NCI-H82 treated with DMSO at 0.1 percent for 48 hours (cell line): ENCODE data around the gene NT5DC2.

Source experiments
- DNase-seq: peaks from one replicate; lab custom pipeline; 2025; ENCODE audit not compliant: unreplicated experiment; lab: John Stamatoyannopoulos, UW

NT5DC2 gene

GRCh38 chr3:52533623-52534280 lies at the start of gene NT5DC2:
TSS of gene NT5DC2 (minus strand) at chr3:52533857. CDS start at chr3:52533737, 120 bp downstream.
- no peak for DNase-seq

GRCh38 chr3:52574056-52574965 lies 40.7 kb upstream of the NT5DC2 start:
- no peak for DNase-seq

- DNase-seq, result no peak
Measured at GRCh38 chr3:52572221-52572620, 38.6 kb upstream of the NT5DC2 start.

- no peak for DNase-seq
Measured at GRCh38 chr3:52570076-52570475, 36.4 kb upstream of the NT5DC2 start.

GRCh38 chr3:52568069-52568468 lies 34.4 kb upstream of the NT5DC2 start:
- DNase-seq, result no peak

GRCh38 chr3:52563984-52564383 lies 30.3 kb upstream of the NT5DC2 start:
- DNase-seq, result no peak

- no peak for DNase-seq
Measured at GRCh38 chr3:52561028-52561747, 27.5 kb upstream of the NT5DC2 start.

GRCh38 chr3:52558436-52558835 lies 24.8 kb upstream of the NT5DC2 start:
- no peak for DNase-seq

GRCh38 chr3:52557011-52557960 lies 23.6 kb upstream of the NT5DC2 start:
- no peak for DNase-seq

- no peak for DNase-seq
Measured at GRCh38 chr3:52555056-52555455, 21.4 kb upstream of the NT5DC2 start.

- DNase-seq, result no peak
Measured at GRCh38 chr3:52554026-52554755, 20.5 kb upstream of the NT5DC2 start.

GRCh38 chr3:52552089-52552488 lies 18.4 kb upstream of the NT5DC2 start:
- no peak for DNase-seq

GRCh38 chr3:52551118-52551517 lies 17.5 kb upstream of the NT5DC2 start:
- DNase-seq, result no peak

- DNase-seq, result no peak
Measured at GRCh38 chr3:52547143-52547542, 13.5 kb upstream of the NT5DC2 start.

- DNase-seq, result no peak
Measured at GRCh38 chr3:52546111-52546901, 12.6 kb upstream of the NT5DC2 start.

- DNase-seq, result no peak
Measured at GRCh38 chr3:52544937-52545336, 11.3 kb upstream of the NT5DC2 start.

GRCh38 chr3:52541050-52541449 lies 7.4 kb upstream of the NT5DC2 start:
- DNase-seq, result no peak

- no peak for DNase-seq
Measured at GRCh38 chr3:52539010-52539653, 5.5 kb upstream of the NT5DC2 start.
